Measurements from ENCODE around the gene TEX9.
"Not testable (repeated sequence)": the region's sequence is repeated elsewhere in the genome, so short reads cannot be mapped to it uniquely, and the experiment has no call there.

Gene TEX9

DNA sequence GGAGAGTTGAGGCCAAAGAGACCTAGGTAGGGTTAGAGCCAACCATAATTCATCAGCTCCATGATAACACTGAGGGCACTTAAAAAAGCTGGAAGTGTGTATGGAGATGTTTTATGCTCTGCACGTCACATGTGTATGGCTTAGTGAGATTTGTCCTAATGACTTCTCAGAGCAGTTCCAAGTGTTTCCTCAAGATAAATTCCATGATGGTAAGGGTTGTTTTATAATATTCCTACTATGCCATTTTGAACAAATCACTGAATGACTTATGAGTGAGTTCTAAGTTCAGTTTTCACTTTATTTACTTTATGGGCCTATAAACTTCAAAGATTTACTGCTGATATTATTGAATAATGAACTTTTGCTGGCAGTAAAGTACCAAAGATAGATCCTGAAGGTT lies 28.1 kb downstream of the TEX9 start:
- Histone ChIP-seq H3K18ac (ENCODE audit: low read length) (no peak overlapping the region), H3K9me3 (ENCODE audit: insufficient read depth, low read depth, low read length) (no peaks in the 10 kb centered on the region), H3K4me1 (ENCODE audit: control insufficient read depth in 1 of 2, insufficient read depth in 2 of 2, low read length in 2 of 2) (no peaks in the 10 kb centered on the region), H2BK5ac (ENCODE audit: low read depth, low read length, poor library complexity) (no peak overlapping the region), H3K14ac (ENCODE audit: low read length) (no peak overlapping the region), H3K23ac (ENCODE audit: low read length) (no peak overlapping the region), H2AK5ac (ENCODE audit: low read length) (no peak overlapping the region), H4K8ac (ENCODE audit: low read depth, low read length) (no peak overlapping the region), H3K36me3 (ENCODE audit: control insufficient read depth in 1 of 2, insufficient read depth in 2 of 2, low read length in 2 of 2) (no peaks in the 10 kb centered on the region), H2BK12ac (ENCODE audit: low read length) (no peak overlapping the region), H2AFZ (ENCODE audit: insufficient read depth, low read length, poor library complexity) (no peak overlapping the region), H3K79me2 (ENCODE audit: control insufficient read depth, insufficient read depth, low read length, poor library complexity) (no peaks in the 10 kb centered on the region), H3K27ac (ENCODE audit: low read depth, low read length) (no peak overlapping the region), H3K4ac (ENCODE audit: low read depth, low read length) (no peak overlapping the region), H3K4me3 (ENCODE audit: low read depth, low read length) (no peak overlapping the region), H4K12ac (ENCODE audit: low read depth, low read length) (no peak overlapping the region), H3K27me3 (ENCODE audit: insufficient read depth, low read length) (no peaks in the 10 kb centered on the region), H3K9ac (ENCODE audit: low read length) (no peak overlapping the region), H4K91ac (ENCODE audit: low read depth, low read length) (no peak overlapping the region), H3K4me2 (ENCODE audit: low read length) (no peak overlapping the region), H2BK120ac (ENCODE audit: insufficient read depth, low read length, poor library complexity) (no peak overlapping the region), H3K79me1 (ENCODE audit: low read length) (no peaks in the 10 kb centered on the region)
- DNase-seq = no peak
- no CpG with 5 or more reads among the region's 1 CpG for WGBS (ENCODE audit: extremely low coverage, insufficient coverage, insufficient read length)

DNA sequence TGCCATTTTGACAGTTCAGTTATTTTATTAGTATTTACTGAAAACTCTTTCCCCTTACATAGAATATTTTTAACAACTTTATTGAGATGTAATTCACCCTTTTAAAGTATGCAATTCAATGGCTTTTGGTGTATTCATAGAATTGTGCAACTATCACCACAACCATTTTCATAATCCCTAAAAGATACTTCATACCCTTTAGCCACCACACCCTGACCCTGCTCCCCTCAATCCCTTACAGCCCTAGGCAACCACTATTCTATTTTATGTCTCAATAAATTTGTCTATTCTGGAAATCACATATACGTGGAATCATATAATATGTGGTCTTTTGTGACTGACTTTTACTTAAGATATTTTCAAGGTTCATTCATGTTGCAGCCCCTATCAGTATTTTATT lies 29.7 kb downstream of the TEX9 start:
- H3K23ac ChIP-seq (ENCODE audit: low read length) = no peak overlapping the region
- H2BK120ac ChIP-seq (ENCODE audit: insufficient read depth, low read length, poor library complexity) = no peak overlapping the region
- H3K36me3 ChIP-seq (ENCODE audit: control insufficient read depth in 1 of 2, insufficient read depth in 2 of 2, low read length in 2 of 2) = no peaks in the 10 kb centered on the region
- H2AK5ac ChIP-seq (ENCODE audit: low read length) = no peak overlapping the region
- H3K79me2 ChIP-seq (ENCODE audit: control insufficient read depth, insufficient read depth, low read length, poor library complexity) = no peaks in the 10 kb centered on the region
- H3K9ac ChIP-seq (ENCODE audit: low read length) = no peak overlapping the region
- no peaks in the 10 kb centered on the region for H3K9me3 ChIP-seq (ENCODE audit: insufficient read depth, low read depth, low read length)
- H3K18ac ChIP-seq (ENCODE audit: low read length) = no peak overlapping the region
- no peak overlapping the region for H2BK12ac ChIP-seq (ENCODE audit: low read length)
- H4K8ac ChIP-seq (ENCODE audit: low read depth, low read length) = no peak overlapping the region
- no peak overlapping the region for H3K27ac ChIP-seq (ENCODE audit: low read depth, low read length)
- no peaks in the 10 kb centered on the region for H3K4me1 ChIP-seq (ENCODE audit: control insufficient read depth in 1 of 2, insufficient read depth in 2 of 2, low read length in 2 of 2)
- H3K4ac ChIP-seq (ENCODE audit: low read depth, low read length) = no peak overlapping the region
- no peak overlapping the region for H3K4me3 ChIP-seq (ENCODE audit: low read depth, low read length)
- no peak overlapping the region for H4K12ac ChIP-seq (ENCODE audit: low read depth, low read length)
- H3K79me1 ChIP-seq (ENCODE audit: low read length) = no peaks in the 10 kb centered on the region
- no peak overlapping the region for H3K14ac ChIP-seq (ENCODE audit: low read length)
- H4K91ac ChIP-seq (ENCODE audit: low read depth, low read length) = no peak overlapping the region
- no peaks in the 10 kb centered on the region for H3K27me3 ChIP-seq (ENCODE audit: insufficient read depth, low read length)
- no peak for DNase-seq
- no peak overlapping the region for H3K4me2 ChIP-seq (ENCODE audit: low read length)
- no peak overlapping the region for H2AFZ ChIP-seq (ENCODE audit: insufficient read depth, low read length, poor library complexity)
- WGBS (ENCODE audit: extremely low coverage, insufficient coverage, insufficient read length) = no CpG with 5 or more reads among the region's 1 CpG
- no peak overlapping the region for H2BK5ac ChIP-seq (ENCODE audit: low read depth, low read length, poor library complexity)

DNA sequence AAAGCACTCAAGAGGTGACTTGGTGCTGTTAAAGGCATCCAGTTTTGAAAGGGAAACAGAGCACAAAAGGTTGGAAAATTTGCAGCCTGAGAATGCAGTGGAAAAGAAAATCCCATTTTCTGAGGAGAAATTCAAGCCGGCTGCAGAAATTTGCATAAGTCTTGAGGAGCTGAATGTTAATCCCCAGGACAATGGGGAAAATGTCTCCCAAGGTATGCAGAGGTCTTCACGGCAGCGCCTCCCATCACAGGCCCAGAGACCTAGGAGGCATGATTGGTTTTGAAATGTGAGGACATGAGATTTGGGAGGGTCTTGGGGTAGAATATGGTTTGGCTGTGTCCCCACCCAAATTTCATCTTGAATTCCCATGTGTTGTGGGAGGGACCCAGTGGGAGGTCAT lies 32.1 kb downstream of the TEX9 start:
- not testable (repeated sequence) for H3K23ac ChIP-seq (ENCODE audit: low read length); H3K4me2 ChIP-seq (ENCODE audit: low read length); H2AFZ ChIP-seq (ENCODE audit: insufficient read depth, low read length, poor library complexity); H3K36me3 ChIP-seq (ENCODE audit: control insufficient read depth in 1 of 2, insufficient read depth in 2 of 2, low read length in 2 of 2); H4K91ac ChIP-seq (ENCODE audit: low read depth, low read length); H4K8ac ChIP-seq (ENCODE audit: low read depth, low read length); H2BK12ac ChIP-seq (ENCODE audit: low read length); H2BK5ac ChIP-seq (ENCODE audit: low read depth, low read length, poor library complexity); H3K79me2 ChIP-seq (ENCODE audit: control insufficient read depth, insufficient read depth, low read length, poor library complexity); H3K18ac ChIP-seq (ENCODE audit: low read length); H3K27me3 ChIP-seq (ENCODE audit: insufficient read depth, low read length); H2AK5ac ChIP-seq (ENCODE audit: low read length); H2BK120ac ChIP-seq (ENCODE audit: insufficient read depth, low read length, poor library complexity); DNase-seq; H3K4me1 ChIP-seq (ENCODE audit: control insufficient read depth in 1 of 2, insufficient read depth in 2 of 2, low read length in 2 of 2); H3K4me3 ChIP-seq (ENCODE audit: low read depth, low read length); H3K27ac ChIP-seq (ENCODE audit: low read depth, low read length); H4K12ac ChIP-seq (ENCODE audit: low read depth, low read length); H3K4ac ChIP-seq (ENCODE audit: low read depth, low read length); H3K9me3 ChIP-seq (ENCODE audit: insufficient read depth, low read depth, low read length); H3K14ac ChIP-seq (ENCODE audit: low read length); H3K79me1 ChIP-seq (ENCODE audit: low read length); H3K9ac ChIP-seq (ENCODE audit: low read length)
- no CpG with 5 or more reads among the region's 3 CpGs for WGBS (ENCODE audit: extremely low coverage, insufficient coverage, insufficient read length)

DNA sequence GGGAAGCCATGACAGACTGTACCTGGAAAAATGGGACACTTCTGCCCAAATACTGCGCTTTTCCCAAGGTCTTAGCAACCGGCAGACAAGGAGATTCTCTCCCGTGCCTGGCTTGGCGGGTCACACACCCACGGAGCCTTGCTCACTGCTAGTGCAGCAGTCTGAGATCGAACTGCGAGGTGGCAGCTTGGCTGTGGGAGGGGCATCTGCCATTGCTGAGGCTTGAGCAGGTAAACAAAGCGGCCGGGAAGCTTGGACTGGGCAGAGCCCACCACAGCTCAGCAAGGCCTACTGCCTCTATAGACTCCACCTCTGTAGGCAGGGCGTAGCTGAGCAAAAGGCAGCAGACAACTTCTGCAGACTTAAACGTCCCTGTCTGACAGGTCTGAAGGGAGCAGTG lies 34.0 kb downstream of the TEX9 start:
- H3K23ac ChIP-seq (ENCODE audit: low read length); H3K27me3 ChIP-seq (ENCODE audit: insufficient read depth, low read length); H3K27ac ChIP-seq (ENCODE audit: low read depth, low read length); H3K14ac ChIP-seq (ENCODE audit: low read length); H3K18ac ChIP-seq (ENCODE audit: low read length); H4K12ac ChIP-seq (ENCODE audit: low read depth, low read length); H3K79me2 ChIP-seq (ENCODE audit: control insufficient read depth, insufficient read depth, low read length, poor library complexity); H3K36me3 ChIP-seq (ENCODE audit: control insufficient read depth in 1 of 2, insufficient read depth in 2 of 2, low read length in 2 of 2); H2AFZ ChIP-seq (ENCODE audit: insufficient read depth, low read length, poor library complexity); DNase-seq; H2AK5ac ChIP-seq (ENCODE audit: low read length); H2BK5ac ChIP-seq (ENCODE audit: low read depth, low read length, poor library complexity); H3K79me1 ChIP-seq (ENCODE audit: low read length); H4K91ac ChIP-seq (ENCODE audit: low read depth, low read length); H2BK12ac ChIP-seq (ENCODE audit: low read length); H2BK120ac ChIP-seq (ENCODE audit: insufficient read depth, low read length, poor library complexity); H3K9ac ChIP-seq (ENCODE audit: low read length); H3K9me3 ChIP-seq (ENCODE audit: insufficient read depth, low read depth, low read length); H3K4me2 ChIP-seq (ENCODE audit: low read length); H4K8ac ChIP-seq (ENCODE audit: low read depth, low read length); H3K4me1 ChIP-seq (ENCODE audit: control insufficient read depth in 1 of 2, insufficient read depth in 2 of 2, low read length in 2 of 2); H3K4me3 ChIP-seq (ENCODE audit: low read depth, low read length); H3K4ac ChIP-seq (ENCODE audit: low read depth, low read length): not testable (repeated sequence)
- no CpG with 5 or more reads among the region's 11 CpGs for WGBS (ENCODE audit: extremely low coverage, insufficient coverage, insufficient read length)

DNA sequence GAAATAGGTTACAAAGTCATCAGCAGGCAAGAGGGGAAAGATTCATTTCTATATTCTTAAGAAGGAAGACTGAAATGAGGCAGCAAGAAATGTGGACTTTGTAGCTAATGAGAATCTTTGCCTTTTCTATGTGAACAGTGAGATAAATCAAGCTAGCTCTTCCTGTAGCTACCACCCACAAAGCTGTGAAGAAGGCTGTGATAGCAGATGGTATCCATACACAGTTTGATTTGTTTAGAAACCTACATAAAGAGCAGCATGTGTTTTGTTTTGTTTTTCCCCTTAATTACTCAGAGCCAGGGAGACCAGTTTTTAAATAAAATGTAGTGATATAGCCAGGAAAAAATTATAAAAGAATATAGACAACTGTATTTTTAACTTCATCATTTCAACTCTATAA lies 45.5 kb downstream of the TEX9 start:
- no peak overlapping the region for H3K4ac ChIP-seq (ENCODE audit: low read depth, low read length)
- no peak overlapping the region for H2BK5ac ChIP-seq (ENCODE audit: low read depth, low read length, poor library complexity)
- DNase-seq = no peak
- no peak overlapping the region for H3K9ac ChIP-seq (ENCODE audit: low read length)
- H4K12ac ChIP-seq (ENCODE audit: low read depth, low read length) = no peak overlapping the region
- no peaks in the 10 kb centered on the region for H3K79me2 ChIP-seq (ENCODE audit: control insufficient read depth, insufficient read depth, low read length, poor library complexity)
- H3K18ac ChIP-seq (ENCODE audit: low read length) = no peak overlapping the region
- H3K9me3 ChIP-seq (ENCODE audit: insufficient read depth, low read depth, low read length) = no peaks in the 10 kb centered on the region
- no peaks in the 10 kb centered on the region for H3K4me1 ChIP-seq (ENCODE audit: control insufficient read depth in 1 of 2, insufficient read depth in 2 of 2, low read length in 2 of 2)
- H3K79me1 ChIP-seq (ENCODE audit: low read length) = no peaks in the 10 kb centered on the region
- no peak overlapping the region for H4K8ac ChIP-seq (ENCODE audit: low read depth, low read length)
- H2AK5ac ChIP-seq (ENCODE audit: low read length) = no peak overlapping the region
- no peak overlapping the region for H2BK12ac ChIP-seq (ENCODE audit: low read length)
- no peak overlapping the region for H3K27ac ChIP-seq (ENCODE audit: low read depth, low read length)
- no peak overlapping the region for H2AFZ ChIP-seq (ENCODE audit: insufficient read depth, low read length, poor library complexity)
- H3K4me2 ChIP-seq (ENCODE audit: low read length) = no peak overlapping the region
- no peak overlapping the region for H3K4me3 ChIP-seq (ENCODE audit: low read depth, low read length)
- H4K91ac ChIP-seq (ENCODE audit: low read depth, low read length) = no peak overlapping the region
- no peaks in the 10 kb centered on the region for H3K36me3 ChIP-seq (ENCODE audit: control insufficient read depth in 1 of 2, insufficient read depth in 2 of 2, low read length in 2 of 2)
- no peak overlapping the region for H3K14ac ChIP-seq (ENCODE audit: low read length)
- no peak overlapping the region for H3K23ac ChIP-seq (ENCODE audit: low read length)
- H2BK120ac ChIP-seq (ENCODE audit: insufficient read depth, low read length, poor library complexity) = no peak overlapping the region
- no peaks in the 10 kb centered on the region for H3K27me3 ChIP-seq (ENCODE audit: insufficient read depth, low read length)
